A549 (cell line): ENCODE results near the gene GOLM1. TPM values are rescaled to one million over a fixed set of nuclear protein-coding genes. Genes with fewer than 3 reads are reported as not detected.

Source experiments
- ATAC-seq, 2 experiments: fragments of 200-7000 bp in 1 of 2; fragments of >200 bp in 1 of 2; cut with Nextera tagmentation in 1 of 2; cut with Tn5 transposase in 1 of 2; 3 replicates each; pipeline versions ENCODE4 v1.8.0 to v1.9.1; 2018 to 2020; ENCODE audit warnings: mild to moderate bottlenecking in 1 of 2, moderate library complexity in 1 of 2
- CTCF ChIA-PET: fragments of 300-600 bp; sonication (Branson Sonifier 250); formaldehyde crosslinking; extraction: SDS; loops from one replicate; lab custom pipeline; 2021; ENCODE audit warnings: antibody characterized with exemption, inconsistent platforms; lab: Yijun Ruan, JAX
- POLR2A ChIA-PET: fragments of 350-600 bp; formaldehyde crosslinking; extraction: SDS; loops from one replicate; lab custom pipeline; 2021; ENCODE audit warnings: antibody characterized with exemption, inconsistent platforms; lab: Yijun Ruan, JAX
- DNase-seq, 2 experiments: peaks; one replicate each; pipeline versions ENCODE4 v3.0.0 to v3.0.0-alpha.2; 2011 to 2016; ENCODE audit warnings: low read depth in 1 of 2, low spot score in 1 of 2
- FAIRE-seq: peaks from 2 replicates; lab custom pipeline; 2011; peaks lifted over from hg19 to GRCh38; lab: Jason Lieb, UNC
- H3K27ac ChIP-seq, 2 experiments: fragments of >200 bp; sonication (Bioruptor Twin); formaldehyde crosslinking; 3 replicates each; pipeline ENCODE4 v1.5.1; 2016 to 2017
- H3K4me1 ChIP-seq: fragments of >200 bp; sonication (Bioruptor Twin); formaldehyde crosslinking; 3 replicates; pipeline ENCODE4 v1.6.1; 2016
- H3K4me2 ChIP-seq: fragments of >200 bp; sonication (Bioruptor Twin); formaldehyde crosslinking; 3 replicates; pipeline ENCODE4 v1.6.1; 2016
- H3K4me3 ChIP-seq: fragments of >200 bp; sonication (Bioruptor Twin); formaldehyde crosslinking; 3 replicates; pipeline ENCODE4 v1.5.1; 2016
- H3K9me3 ChIP-seq: fragments of >200 bp; sonication (Bioruptor Twin); formaldehyde crosslinking; 3 replicates; pipeline ENCODE4 v1.6.1; 2016
- BHLHE40 ChIP-seq: IDR thresholded peaks from 2 replicates; pipeline ENCODE4 v1.6.1; 2012; ENCODE audit warnings: low read depth, low read length, inconsistent platforms
- CHD2 ChIP-seq: fragments of 150-350 bp; IDR thresholded peaks from 2 replicates; pipeline ENCODE4 v1.6.1; 2014; ENCODE audit warnings: low read length; ENCODE audit not compliant: partially characterized antibody
- CHD4 ChIP-seq: fragments of 200-600 bp; sonication (generic); IDR thresholded peaks from 2 replicates; pipeline ENCODE4 v1.6.1; 2016; ENCODE audit warnings: antibody characterized with exemption, mild to moderate bottlenecking, borderline replicate concordance
- EHF ChIP-seq: fragments of 250-450 bp; sonication (Bioruptor Pico); IDR thresholded peaks from 2 replicates; pipeline ENCODE4 v1.5.0; 2020; ENCODE audit warnings: mild to moderate bottlenecking
- EP300 ChIP-seq, 2 experiments: fragments of >200 bp; sonication (Bioruptor Twin); formaldehyde crosslinking; IDR thresholded peaks; 2 replicates in 1 of 2; 3 replicates in 1 of 2; pipeline ENCODE4 v1.6.1; 2016 to 2017
- ESRRA ChIP-seq: fragments of 150-350 bp; IDR thresholded peaks from 2 replicates; pipeline ENCODE4 v1.6.1; 2014; ENCODE audit warnings: mild to moderate bottlenecking, low read length, borderline replicate concordance
- FOXS1 ChIP-seq: fragments of 250-450 bp; sonication (Bioruptor Pico); IDR thresholded peaks from 2 replicates; pipeline ENCODE4 v1.5.0; 2020; ENCODE audit warnings: mild to moderate bottlenecking, moderate library complexity
- GATA3 ChIP-seq: IDR thresholded peaks from 2 replicates; pipeline ENCODE4 v1.6.1; 2012; ENCODE audit warnings: borderline replicate concordance
- HOXB13 ChIP-seq: fragments of 250-450 bp; sonication (Bioruptor Pico); IDR thresholded peaks from 2 replicates; pipeline ENCODE4 v1.5.0; 2020; ENCODE audit warnings: low read depth, mild to moderate bottlenecking, moderate library complexity
- HOXB5 ChIP-seq: fragments of 250-450 bp; sonication (Bioruptor Pico); IDR thresholded peaks from 2 replicates; pipeline ENCODE4 v1.5.0; 2020; ENCODE audit warnings: mild to moderate bottlenecking, moderate library complexity
- JUNB ChIP-seq: fragments of >200 bp; sonication (Bioruptor Twin); formaldehyde crosslinking; IDR thresholded peaks from 2 replicates; pipeline ENCODE4 v1.6.1; 2016
- KDM1A ChIP-seq: fragments of 200-600 bp; sonication (generic); IDR thresholded peaks from 2 replicates; pipeline ENCODE4 v1.6.1; 2016; ENCODE audit warnings: low read depth, mild to moderate bottlenecking
- KDM5A ChIP-seq: fragments of 200-600 bp; sonication (generic); IDR thresholded peaks from 2 replicates; pipeline ENCODE4 v1.6.1; 2016; ENCODE audit warnings: antibody characterized with exemption, mild to moderate bottlenecking
- MAFK ChIP-seq: fragments of 450-650 bp; IDR thresholded peaks from 2 replicates; pipeline ENCODE4 v1.6.1; 2014; ENCODE audit not compliant: partially characterized antibody
- MAZ ChIP-seq: fragments of 150-350 bp; IDR thresholded peaks from 2 replicates; pipeline ENCODE4 v1.6.1; 2014; ENCODE audit warnings: antibody characterized with exemption, low read depth, low read length, borderline replicate concordance
- MYC ChIP-seq: IDR thresholded peaks from 2 replicates; pipeline ENCODE4 v1.6.1; 2012; ENCODE audit warnings: mild to moderate bottlenecking, inconsistent platforms, low read length, improper control_type of control experiment, borderline replicate concordance
- NFE2L2 ChIP-seq: fragments of 150-350 bp; conservative IDR thresholded peaks from 2 replicates; pipeline ENCODE4 v1.6.1; 2014; ENCODE audit warnings: low read length
- NPAS2 ChIP-seq: fragments of 250-450 bp; sonication (Bioruptor Pico); IDR thresholded peaks from 2 replicates; pipeline ENCODE4 v1.8.0; 2022; ENCODE audit warnings: mild to moderate bottlenecking, moderate library complexity, borderline replicate concordance
- NR3C1 ChIP-seq: fragments of >200 bp; sonication (Bioruptor Twin); formaldehyde crosslinking; IDR thresholded peaks from 3 replicates; pipeline ENCODE4 v1.6.1; 2017
- POLR2AphosphoS2 ChIP-seq: conservative IDR thresholded peaks from 2 replicates; pipeline ENCODE4 v1.6.1; 2012; ENCODE audit warnings: low read length, improper control_type of control experiment, inconsistent platforms
- RFX5 ChIP-seq: fragments of 450-650 bp; IDR thresholded peaks from 2 replicates; pipeline ENCODE4 v1.7.1; 2014; ENCODE audit warnings: antibody characterized with exemption, mild to moderate bottlenecking, moderate library complexity
- RNF2 ChIP-seq: fragments of 200-600 bp; sonication (generic); IDR thresholded peaks from 2 replicates; pipeline ENCODE4 v1.6.1; 2016; ENCODE audit warnings: low read depth, mild to moderate bottlenecking, antibody characterized with exemption, moderate library complexity, borderline replicate concordance
- SMC3 ChIP-seq: fragments of >200 bp; sonication (Bioruptor Twin); formaldehyde crosslinking; IDR thresholded peaks from 3 replicates; pipeline ENCODE4 v1.6.1; 2018; ENCODE audit warnings: inconsistent platforms
- TFCP2L1 ChIP-seq: fragments of 250-450 bp; sonication (Bioruptor Pico); IDR thresholded peaks from 2 replicates; pipeline ENCODE4 v1.5.0; 2021; ENCODE audit warnings: mild to moderate bottlenecking
- ZNF302 ChIP-seq: fragments of 250-450 bp; sonication (Bioruptor Pico); IDR thresholded peaks from 2 replicates; pipeline ENCODE4 v1.9.0; 2021; ENCODE audit warnings: inconsistent platforms, mild to moderate bottlenecking, moderate library complexity
- WGBS: methylation state at CpG from one replicate; pipeline ENCODE4 v1.1.6; 2017; ENCODE audit errors: missing lambda C conversion rate; 5-methylcytosine and 5-hydroxymethylcytosine counted together
- polyA plus RNA-seq, 4 experiments: library from polyadenylated mRNA; depleted of rRNA in 3 of 4; stranded (reverse); fragments of >200 nt; fragmentation: RNase III in 1 of 4; extraction: RNeasy Plus Mini Kit Qiagen cat#74134 plus additional on column Dnase treatment in 1 of 4; gene quantifications; 2 replicates in 3 of 4; 3 replicates in 1 of 4; pipeline ENCODE4 v1.2.3, GENCODE V29; 2011 to 2017
- TF ChIP-seq, protein P1 (sequence below): fragments of 250-450 bp; sonication (Bioruptor Pico); IDR thresholded peaks from 2 replicates; pipeline ENCODE4 v1.5.0; 2020; ENCODE audit warnings: low read depth, mild to moderate bottlenecking, moderate library complexity
- TF ChIP-seq, protein P2 (sequence below): fragments of 200-600 bp; sonication (generic); IDR thresholded peaks from 2 replicates; pipeline ENCODE4 v1.6.1; 2016; ENCODE audit warnings: antibody characterized with exemption, mild to moderate bottlenecking, moderate library complexity

Gene GOLM1
- polyA plus RNA-seq, 2 of the 4 experiments (the other 2 are of a cell fraction) = 136 to 145 TPM

DNA sequence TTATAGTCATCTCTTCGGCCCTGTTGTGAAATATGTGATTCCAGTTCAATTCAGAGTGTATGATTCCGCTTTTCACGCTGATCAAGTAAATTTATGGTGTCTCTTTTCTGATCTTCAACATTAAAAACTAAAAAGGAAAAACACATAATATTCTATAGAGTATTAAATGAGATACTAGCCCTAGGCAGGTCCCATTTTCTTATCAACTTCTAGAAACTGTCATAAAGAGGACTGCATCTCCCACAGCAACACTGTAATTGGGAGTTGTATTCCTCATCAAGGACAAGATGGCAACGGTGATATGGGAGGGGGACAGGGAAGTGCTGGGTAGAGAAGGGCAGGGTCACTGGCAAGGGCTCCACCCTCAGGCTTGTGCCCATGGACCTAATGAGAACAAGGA lies 71.6 kb downstream of the GOLM1 start:
- no peak for ATAC-seq
- FAIRE-seq = no peak
- TF ChIP-seq RFX5 (no peak), ESRRA (no peak), KDM5A (no peak), ZNF302 (CRISPR knock-in tag) (no peak)
- Histone ChIP-seq H3K4me2 (no peak overlapping the region), H3K4me1 (no peaks in the 10 kb centered on the region), H3K9me3 (no peaks in the 10 kb centered on the region), H3K4me3 (no peak overlapping the region), H3K27ac (no peak overlapping the region)
- DNase-seq = no peak
- POLR2A ChIA-PET = no interaction called here
- CTCF ChIA-PET = interaction anchor here (0.9 to 2.2 kb wide), 3 partner anchors 14 to 72 kb away, joined by 3 to 9 read pairs (median 4); partner anchors contain the start of gene GOLM1
- 87% methylated on average over 4 of the region's 4 CpGs for WGBS

DNA sequence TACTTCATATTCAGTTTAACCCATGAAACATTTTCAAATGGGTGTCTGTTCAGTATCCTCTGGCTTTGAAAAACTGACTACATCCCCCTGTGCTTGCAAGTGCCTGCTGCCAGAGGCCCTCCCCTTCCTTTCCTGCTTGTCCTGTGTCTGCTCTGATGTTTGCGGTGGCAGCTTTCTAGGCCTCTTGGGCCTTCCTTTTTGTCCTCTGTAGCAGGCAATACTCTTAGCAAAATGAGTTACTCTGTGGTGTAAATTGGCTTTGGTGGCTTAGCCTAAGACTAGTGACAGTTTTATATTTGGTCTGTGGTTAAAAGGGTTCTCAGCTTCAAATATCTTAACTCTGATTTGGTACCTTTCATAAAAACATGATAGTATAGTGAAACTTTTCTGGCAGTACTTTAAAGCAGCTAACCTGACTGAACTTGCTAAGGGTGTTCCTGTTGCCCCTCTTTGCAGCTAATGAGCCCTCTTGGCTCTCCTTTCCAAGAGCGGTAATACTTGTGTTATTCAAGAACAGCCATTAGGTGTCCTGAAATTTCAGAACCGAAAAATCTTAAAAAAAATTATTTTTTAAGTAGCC lies 76.6 kb downstream of the GOLM1 start:
- ChIA-PET POLR2A (no interaction called here), CTCF (interaction anchor here (0.6 to 1.6 kb wide), 2 partner anchors 12 to 72 kb away, joined by 4 read pairs; no protein-coding TSS in a partner anchor)
- WGBS = 90% methylated on average over 3 of the region's 3 CpGs
- FAIRE-seq = no peak
- Histone ChIP-seq H3K9me3 (no peaks in the 10 kb centered on the region), H3K4me2 (no peak overlapping the region), H3K4me3 (no peak overlapping the region), H3K4me1 (no peaks in the 10 kb centered on the region), H3K27ac (no peak overlapping the region)
- TF ChIP-seq JUNB (no peak), NPAS2 (CRISPR knock-in tag) (no peak), TFCP2L1 (CRISPR knock-in tag) (no peak), POLR2AphosphoS2 (no peak), RNF2 (no peak), SMC3 (no peak), EHF (CRISPR knock-in tag) (no peak), ESRRA (no peak)
- no peak for ATAC-seq
- no peak for DNase-seq

DNA sequence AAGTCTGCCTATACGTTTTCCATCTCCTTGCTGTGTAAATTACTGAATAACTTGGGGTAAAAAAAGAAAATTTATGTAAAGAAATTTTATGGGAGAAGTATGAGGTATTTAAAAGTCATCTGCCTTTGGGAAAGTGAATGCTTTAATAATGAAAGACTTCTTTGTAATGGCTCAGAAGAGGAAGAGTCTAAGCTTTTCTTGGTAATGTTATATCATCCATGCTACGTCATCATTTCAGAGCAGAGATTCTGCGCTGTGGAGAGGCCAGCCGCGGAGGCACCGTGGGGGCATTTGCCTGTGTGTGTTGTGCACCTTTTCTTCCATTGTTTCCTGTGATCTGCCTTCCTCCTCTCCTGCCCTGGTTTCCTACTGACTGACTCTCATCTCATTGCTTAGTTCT lies 78.2 kb downstream of the GOLM1 start:
- ATAC-seq (no peak), FAIRE-seq (no peak), DNase-seq (no peak)
- POLR2A ChIA-PET = no interaction called here
- H3K9me3 ChIP-seq = no peaks in the 10 kb centered on the region
- H3K4me2 ChIP-seq = no peak overlapping the region
- 86% methylated on average over 6 of the region's 6 CpGs for WGBS
- CTCF ChIA-PET = interaction anchor here (1.1 to 1.4 kb wide), 2 partner anchors 11 to 16 kb away, joined by 3 read pairs; no protein-coding TSS in a partner anchor
- H3K27ac ChIP-seq = no peak overlapping the region
- TF ChIP-seq SMC3 (no peak), CHD2 (no peak), NR3C1 (no peak), MYC (no peak), RNF2 (no peak), KDM1A (no peak), NFE2L2 (no peak), NPAS2 (CRISPR knock-in tag) (no peak), GATA3 (no peak), TFCP2L1 (CRISPR knock-in tag) (no peak), MAFK (no peak), CHD4 (no peak), EP300 (IDR thresholded peaks at IDR 0.05) (no peak)
- TF ChIP-seq, protein P1, sequence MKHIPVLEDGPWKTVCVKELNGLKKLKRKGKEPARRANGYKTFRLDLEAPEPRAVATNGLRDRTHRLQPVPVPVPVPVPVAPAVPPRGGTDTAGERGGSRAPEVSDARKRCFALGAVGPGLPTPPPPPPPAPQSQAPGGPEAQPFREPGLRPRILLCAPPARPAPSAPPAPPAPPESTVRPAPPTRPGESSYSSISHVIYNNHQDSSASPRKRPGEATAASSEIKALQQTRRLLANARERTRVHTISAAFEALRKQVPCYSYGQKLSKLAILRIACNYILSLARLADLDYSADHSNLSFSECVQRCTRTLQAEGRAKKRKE (CRISPR knock-in tag) = no peak
- TF ChIP-seq, all 56 proteins: peak for 0
- Histone ChIP-seq H3K4me3 (no peak overlapping the region), H3K4me1 (no peaks in the 10 kb centered on the region)

DNA sequence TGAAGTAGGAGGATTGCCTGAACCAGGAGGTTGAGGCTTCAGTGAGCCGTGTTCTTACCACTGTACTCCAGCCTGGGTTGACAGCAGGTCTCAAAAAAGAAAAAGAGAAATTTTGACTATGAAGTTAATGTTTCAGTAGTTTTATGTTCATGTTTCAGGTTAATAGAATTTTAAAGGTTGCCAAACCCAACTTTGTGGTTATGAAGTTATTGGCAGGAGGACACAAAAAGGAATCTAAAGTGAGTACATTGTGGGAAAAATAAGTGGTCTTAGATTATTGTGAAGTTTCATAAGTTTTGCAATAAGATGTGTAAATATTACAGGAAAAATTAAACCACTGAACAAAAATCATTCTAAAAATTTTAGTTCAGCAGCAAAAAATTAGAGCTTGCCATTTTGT lies 78.6 kb downstream of the GOLM1 start:
- H3K4me3 ChIP-seq = no peak overlapping the region
- no peak overlapping the region for H3K27ac ChIP-seq
- no peak for DNase-seq
- WGBS = 100% methylated on average over 1 of the region's 1 CpG
- no peaks in the 10 kb centered on the region for H3K4me1 ChIP-seq
- ATAC-seq = no peak
- ChIA-PET POLR2A (no interaction called here), CTCF (interaction anchor here (1.1 to 1.4 kb wide), 2 partner anchors 12 to 16 kb away, joined by 3 read pairs; no protein-coding TSS in a partner anchor)
- H3K9me3 ChIP-seq = no peaks in the 10 kb centered on the region
- no peak for FAIRE-seq
- H3K4me2 ChIP-seq = no peak overlapping the region
- TF ChIP-seq FOXS1 = no peak
- TF ChIP-seq BHLHE40 = no peak
- TF ChIP-seq HOXB13 (CRISPR knock-in tag) = no peak
- TF ChIP-seq ESRRA = no peak
- no peak for TF ChIP-seq HOXB5 (CRISPR knock-in tag)
- no peak for TF ChIP-seq MAZ
- TF ChIP-seq, protein P2, sequence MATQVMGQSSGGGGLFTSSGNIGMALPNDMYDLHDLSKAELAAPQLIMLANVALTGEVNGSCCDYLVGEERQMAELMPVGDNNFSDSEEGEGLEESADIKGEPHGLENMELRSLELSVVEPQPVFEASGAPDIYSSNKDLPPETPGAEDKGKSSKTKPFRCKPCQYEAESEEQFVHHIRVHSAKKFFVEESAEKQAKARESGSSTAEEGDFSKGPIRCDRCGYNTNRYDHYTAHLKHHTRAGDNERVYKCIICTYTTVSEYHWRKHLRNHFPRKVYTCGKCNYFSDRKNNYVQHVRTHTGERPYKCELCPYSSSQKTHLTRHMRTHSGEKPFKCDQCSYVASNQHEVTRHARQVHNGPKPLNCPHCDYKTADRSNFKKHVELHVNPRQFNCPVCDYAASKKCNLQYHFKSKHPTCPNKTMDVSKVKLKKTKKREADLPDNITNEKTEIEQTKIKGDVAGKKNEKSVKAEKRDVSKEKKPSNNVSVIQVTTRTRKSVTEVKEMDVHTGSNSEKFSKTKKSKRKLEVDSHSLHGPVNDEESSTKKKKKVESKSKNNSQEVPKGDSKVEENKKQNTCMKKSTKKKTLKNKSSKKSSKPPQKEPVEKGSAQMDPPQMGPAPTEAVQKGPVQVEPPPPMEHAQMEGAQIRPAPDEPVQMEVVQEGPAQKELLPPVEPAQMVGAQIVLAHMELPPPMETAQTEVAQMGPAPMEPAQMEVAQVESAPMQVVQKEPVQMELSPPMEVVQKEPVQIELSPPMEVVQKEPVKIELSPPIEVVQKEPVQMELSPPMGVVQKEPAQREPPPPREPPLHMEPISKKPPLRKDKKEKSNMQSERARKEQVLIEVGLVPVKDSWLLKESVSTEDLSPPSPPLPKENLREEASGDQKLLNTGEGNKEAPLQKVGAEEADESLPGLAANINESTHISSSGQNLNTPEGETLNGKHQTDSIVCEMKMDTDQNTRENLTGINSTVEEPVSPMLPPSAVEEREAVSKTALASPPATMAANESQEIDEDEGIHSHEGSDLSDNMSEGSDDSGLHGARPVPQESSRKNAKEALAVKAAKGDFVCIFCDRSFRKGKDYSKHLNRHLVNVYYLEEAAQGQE = no peak
